NCI-H446 treated with DMSO at 0.1 percent for 48 hours (cell line): ENCODE data around the gene MNS1.
"Not testable (repeated sequence)": the region's sequence is repeated elsewhere in the genome, so short reads cannot be mapped to it uniquely, and the experiment has no call there.

Source experiments
- DNase-seq: peaks from one replicate; lab custom pipeline; 2025; lab: John Stamatoyannopoulos, UW

The MNS1 gene, protein sequence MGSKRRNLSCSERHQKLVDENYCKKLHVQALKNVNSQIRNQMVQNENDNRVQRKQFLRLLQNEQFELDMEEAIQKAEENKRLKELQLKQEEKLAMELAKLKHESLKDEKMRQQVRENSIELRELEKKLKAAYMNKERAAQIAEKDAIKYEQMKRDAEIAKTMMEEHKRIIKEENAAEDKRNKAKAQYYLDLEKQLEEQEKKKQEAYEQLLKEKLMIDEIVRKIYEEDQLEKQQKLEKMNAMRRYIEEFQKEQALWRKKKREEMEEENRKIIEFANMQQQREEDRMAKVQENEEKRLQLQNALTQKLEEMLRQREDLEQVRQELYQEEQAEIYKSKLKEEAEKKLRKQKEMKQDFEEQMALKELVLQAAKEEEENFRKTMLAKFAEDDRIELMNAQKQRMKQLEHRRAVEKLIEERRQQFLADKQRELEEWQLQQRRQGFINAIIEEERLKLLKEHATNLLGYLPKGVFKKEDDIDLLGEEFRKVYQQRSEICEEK

DNA sequence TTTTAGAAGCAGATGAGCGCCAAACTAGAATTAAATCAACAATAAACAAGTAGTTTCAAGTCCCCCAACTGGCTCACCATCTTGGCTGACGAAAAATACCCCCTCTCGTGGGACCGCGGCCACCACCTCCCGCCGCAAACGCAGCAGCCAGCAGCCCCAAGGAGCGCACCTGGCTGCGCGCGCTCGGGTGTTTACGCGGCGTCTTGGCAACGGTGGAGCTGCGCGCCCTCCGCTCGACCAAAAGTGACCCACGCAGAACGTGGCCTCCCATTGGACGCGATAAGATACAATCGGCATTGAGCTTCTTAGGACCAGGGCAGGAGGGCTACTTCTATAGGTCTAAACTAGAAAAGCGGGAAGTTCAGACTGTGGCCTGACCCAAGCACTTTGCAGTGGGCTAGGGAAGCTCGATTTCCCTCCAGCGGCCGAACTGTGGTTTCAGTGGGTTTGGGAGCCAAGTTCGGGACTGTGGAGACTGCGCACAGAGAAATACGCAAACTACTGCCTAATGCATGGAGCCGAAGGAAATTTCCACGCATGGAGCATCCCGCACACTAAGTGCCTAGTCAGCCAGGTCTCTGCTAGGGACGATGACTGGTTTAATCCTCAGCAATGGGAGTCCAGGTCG is at the start of gene MNS1:
MNS1 (minus strand) TSS at position 245 of the 628 bp plus-strand sequence; CDS start at position 80, 165 bp downstream.
- peak; percentile 93 for DNase-seq

DNA sequence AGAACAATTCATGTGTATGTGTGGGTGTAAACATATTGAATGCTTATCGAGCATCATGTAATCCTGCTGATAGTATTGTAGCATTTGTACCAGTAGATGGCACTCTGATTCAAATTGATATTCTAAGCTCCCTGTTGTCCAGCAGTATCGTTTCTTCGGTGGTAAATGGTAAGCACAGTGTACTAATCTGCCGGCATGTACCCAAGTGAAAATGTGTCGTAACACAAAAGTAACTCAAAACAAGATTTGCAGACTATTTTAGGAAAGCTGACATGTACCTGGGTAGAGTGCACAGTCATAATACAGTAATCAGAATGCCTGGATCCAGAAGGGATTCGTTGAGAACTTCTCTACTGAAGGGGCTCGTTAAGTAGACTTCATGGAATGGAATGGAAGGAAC is 31.7 kb upstream of the MNS1 start:
- DNase-seq = peak; percentile 65

DNA sequence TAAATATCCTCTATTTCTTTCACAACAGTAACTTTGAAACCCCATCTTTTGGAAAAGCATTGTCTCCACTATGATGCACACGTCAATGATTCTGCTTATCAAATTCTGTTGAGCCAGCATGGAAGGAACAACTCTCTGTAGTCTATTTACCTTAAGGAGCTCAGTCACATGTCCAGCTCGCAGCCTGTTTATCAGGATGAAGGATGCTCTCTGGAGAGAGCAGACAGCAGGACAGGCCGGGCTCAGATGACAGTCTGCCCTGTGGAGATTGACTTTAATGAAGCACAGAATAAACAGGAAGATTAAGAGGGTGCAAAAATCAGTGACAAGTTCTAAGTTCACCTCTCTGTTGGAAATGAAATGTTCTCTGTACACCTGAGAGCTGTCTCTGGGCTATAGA is 30.6 kb upstream of the MNS1 start:
- no peak for DNase-seq

GRCh38 chr15:56495053-56495452 is 30.1 kb upstream of the MNS1 start:
- DNase-seq = no peak

GRCh38 chr15:56492791-56493555 is 28.0 kb upstream of the MNS1 start:
- no peak for DNase-seq

DNA sequence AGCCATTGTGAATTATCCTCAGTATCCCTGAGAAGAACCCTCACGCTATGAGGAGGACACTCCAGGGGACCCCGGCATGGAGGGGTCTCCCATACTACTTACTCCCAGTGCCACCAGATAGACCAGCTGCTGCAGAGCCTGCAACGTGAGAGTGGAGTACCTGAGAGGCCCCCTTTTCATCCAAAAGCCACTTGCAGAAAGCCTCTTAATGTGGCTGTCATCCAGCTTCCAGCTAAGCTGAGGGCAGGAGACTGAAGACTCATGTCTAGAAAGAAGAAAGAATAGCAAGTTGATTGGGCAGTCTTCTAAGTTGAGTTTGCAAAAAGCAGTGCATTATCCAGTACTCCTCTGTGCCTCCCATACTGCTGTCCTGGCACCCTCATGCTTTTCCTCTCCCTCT is 27.3 kb upstream of the MNS1 start:
- DNase-seq = no peak

DNA sequence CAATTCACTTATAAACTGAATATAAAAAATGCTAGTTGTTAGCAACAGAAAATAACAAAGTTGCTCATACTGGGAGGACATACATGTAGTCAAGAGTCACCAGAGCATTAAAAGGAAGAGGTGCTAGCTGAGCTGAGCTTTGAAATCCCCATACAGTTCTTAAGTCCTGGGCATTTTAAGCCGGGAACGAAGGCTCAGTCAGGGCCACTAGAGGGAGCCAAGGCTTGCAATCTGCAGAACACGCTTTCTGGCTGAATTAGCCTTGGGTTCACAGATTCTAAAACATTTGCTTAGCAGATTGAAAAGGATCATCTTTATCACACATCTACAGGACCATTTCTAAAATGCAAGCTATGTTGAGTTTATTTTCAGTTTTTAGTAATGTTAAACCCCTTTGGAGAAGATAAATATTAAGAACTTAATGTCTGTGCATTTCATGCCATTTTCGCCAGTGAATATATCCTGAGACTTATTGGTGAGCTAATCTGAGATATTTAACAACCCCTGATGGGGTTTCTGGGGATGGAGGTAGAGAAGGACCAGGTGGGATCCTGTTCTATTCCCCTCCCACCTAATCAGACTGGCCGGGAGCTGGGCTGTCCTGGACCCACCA is 26.3 kb upstream of the MNS1 start:
- peak; percentile 17 for DNase-seq

DNA sequence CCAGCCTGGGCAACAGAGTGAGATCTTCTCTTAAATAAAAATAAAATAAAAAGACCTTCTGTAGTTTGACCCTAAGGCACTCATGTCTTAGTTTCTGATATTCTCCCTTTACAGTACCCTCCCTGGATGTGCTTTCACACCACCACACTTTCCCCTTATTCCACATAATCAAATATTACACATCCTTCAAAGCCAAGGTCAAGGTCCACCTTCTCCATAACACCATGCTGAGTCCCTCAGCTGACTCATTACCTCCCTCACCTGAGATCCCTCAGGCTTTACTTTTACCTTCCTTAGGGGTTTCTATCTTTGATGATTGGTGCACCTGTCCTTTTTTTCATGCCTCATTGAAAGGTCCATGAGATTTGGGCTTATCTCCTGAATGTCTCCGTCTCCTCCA is 25.5 kb upstream of the MNS1 start:
- no peak for DNase-seq

DNA sequence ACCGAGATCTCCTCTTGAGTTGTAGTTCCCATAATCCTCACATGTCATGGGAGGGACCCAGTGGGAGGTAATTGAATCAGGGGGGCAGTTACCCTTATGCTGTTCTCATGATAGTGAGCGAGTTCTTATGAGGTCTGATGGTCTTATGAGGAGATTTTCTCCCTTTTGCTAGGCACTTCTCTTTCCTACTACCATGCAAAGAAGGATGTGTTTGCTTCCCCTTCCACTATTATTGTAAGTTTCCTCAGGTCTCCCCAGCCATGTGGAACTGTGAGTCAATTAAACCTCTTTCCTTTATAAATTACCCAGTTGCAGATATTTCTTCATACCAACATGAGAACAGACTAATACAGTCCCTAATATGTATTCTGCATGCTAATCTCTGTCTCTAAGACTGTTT is 21.3 kb upstream of the MNS1 start:
- not testable (repeated sequence) for DNase-seq

DNA sequence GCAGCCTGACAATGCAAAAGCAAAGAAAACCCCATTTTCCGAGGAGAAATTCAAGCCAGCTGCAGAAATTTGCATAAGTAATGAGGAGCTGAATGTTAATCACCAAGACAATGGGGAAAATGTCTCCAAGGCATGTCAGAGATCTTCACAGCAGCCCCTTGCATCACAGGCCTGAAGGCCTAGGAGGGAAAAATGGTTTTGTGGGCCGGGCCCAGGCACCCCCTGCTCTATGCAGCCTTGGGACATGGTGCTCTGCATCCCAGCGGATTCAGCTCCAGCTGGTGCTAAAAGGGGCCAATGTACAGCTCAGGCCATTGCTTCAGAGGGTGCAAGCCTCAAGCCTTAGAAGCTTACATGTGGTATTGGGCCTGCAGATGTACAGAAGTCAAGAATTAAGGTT is 20.5 kb upstream of the MNS1 start:
- DNase-seq = not testable (repeated sequence)

- no peak for DNase-seq
These were observed 19.4 kb upstream of the MNS1 start for GRCh38 chr15:56484287-56484686.

DNA sequence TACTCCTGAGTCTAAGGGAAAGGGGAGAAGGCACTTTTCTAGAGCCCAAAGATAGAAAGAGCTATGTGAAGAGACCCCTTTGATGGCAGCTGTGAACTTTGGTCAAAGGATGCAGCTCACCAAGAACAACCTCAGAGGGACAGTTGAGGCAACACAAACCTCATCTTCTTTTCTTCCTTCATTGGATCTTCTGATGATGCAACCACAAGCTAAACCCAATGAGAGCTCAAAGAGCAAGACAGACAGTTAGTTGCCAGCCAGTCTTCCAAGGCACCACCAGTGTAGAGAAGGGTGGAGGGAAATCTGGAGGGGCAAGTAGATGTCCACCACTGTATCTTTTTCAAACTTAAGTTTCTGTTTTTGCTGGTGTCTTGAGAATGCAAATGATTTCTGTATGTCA is 10.4 kb upstream of the MNS1 start:
- no peak for DNase-seq

GRCh38 chr15:56473017-56473416 is 8.1 kb upstream of the MNS1 start:
- DNase-seq = no peak

DNA sequence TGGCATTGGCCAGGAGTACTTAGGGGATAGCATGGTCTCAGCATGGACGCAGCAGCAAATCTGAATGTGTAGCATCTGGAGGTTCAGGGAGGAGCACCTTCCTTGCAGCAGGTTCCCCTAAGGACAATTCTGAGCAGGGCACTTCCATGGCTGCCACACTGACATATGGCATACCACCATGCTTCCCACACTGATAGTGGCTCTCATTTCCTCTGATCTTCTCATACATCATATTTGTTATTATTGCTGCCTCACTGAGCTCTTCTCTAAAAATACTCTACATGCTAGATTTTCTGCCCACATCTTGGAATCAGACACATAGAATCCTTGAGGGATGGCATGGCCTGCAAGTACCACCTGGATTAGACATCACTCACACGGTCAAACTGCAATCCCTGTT is 7.3 kb upstream of the MNS1 start:
- DNase-seq = no peak

- no peak for DNase-seq
These were observed 6.6 kb upstream of the MNS1 start for GRCh38 chr15:56471440-56472069.

DNA sequence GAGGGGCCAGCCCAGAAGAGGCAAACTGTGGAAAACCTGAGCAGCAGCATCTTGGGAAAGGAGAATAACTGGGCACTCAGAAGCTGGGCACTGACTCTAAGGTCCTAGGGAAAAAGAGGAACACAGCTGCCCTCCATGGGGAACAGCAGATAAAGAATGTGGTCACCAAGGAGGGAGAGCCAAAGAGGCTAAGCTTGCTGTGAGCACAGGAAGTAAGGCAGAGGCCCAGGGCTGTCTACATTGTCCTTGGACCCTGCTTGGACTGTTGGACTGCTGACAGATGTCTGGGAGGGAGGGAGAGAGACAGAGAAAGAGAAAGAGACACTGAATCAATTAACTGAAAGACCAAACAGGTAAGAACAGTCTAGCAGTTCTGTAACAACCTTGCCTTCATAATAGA is 4.5 kb upstream of the MNS1 start:
- no peak for DNase-seq

- DNase-seq = no peak
These were observed 3.5 kb upstream of the MNS1 start for GRCh38 chr15:56468401-56468800.

GRCh38 chr15:56467616-56468015 is 2.7 kb upstream of the MNS1 start:
- no peak for DNase-seq

DNA sequence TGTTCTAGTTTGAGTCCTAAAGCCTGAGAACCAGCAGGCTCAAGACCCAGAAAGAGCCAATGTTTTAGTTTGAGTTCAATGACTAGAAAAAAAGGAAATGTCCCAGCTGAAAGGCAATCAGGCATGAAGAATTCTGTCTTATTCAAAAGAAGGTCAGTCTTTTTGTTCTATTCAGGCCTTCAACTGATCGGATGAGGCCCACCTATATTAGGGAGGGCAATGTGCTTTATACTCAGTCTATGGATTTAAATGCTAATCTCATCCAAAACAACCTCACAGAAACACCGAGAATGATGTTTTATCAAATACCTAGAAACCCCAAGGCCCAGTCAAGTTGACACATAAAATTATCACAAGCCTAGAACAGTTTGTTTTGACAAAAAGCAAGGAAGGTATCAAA is 4.0 kb downstream of the MNS1 start:
- no peak for DNase-seq

- DNase-seq = no peak
These were observed 4.9 kb downstream of the MNS1 start for GRCh38 chr15:56460071-56460470.

DNA sequence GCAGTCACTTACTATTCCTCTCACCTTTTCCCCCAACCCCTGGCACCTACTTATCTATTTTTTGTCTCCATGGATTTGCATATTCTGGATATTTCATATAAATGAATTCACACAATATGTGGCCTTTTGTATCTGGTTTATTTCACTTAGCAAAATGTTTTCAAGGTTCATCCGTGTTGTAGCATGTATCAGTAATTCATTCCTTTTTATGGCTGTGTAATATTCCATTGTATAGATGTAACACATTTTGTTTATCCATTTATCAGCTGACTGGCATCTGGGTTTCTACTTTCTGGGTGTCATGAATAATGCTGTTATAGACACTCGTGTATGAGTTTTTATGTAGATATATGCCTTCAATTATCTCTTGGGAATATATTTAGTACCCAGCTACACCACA is 5.8 kb downstream of the MNS1 start:
- no peak for DNase-seq

GRCh38 chr15:56456229-56456628 is 8.7 kb downstream of the MNS1 start:
- no peak for DNase-seq
